ENCODE measurements around the gene RIMS4. TPM values are rescaled to one million over a fixed set of nuclear protein-coding genes. Genes with fewer than 3 reads are reported as not detected.

Gene RIMS4
- total and polyA plus RNA-seq, 2 of the 13 experiments (the other 11 are each of a cell fraction or from before 2014, with no cell fraction given), result 0.01 to 0.07 TPM

DNA sequence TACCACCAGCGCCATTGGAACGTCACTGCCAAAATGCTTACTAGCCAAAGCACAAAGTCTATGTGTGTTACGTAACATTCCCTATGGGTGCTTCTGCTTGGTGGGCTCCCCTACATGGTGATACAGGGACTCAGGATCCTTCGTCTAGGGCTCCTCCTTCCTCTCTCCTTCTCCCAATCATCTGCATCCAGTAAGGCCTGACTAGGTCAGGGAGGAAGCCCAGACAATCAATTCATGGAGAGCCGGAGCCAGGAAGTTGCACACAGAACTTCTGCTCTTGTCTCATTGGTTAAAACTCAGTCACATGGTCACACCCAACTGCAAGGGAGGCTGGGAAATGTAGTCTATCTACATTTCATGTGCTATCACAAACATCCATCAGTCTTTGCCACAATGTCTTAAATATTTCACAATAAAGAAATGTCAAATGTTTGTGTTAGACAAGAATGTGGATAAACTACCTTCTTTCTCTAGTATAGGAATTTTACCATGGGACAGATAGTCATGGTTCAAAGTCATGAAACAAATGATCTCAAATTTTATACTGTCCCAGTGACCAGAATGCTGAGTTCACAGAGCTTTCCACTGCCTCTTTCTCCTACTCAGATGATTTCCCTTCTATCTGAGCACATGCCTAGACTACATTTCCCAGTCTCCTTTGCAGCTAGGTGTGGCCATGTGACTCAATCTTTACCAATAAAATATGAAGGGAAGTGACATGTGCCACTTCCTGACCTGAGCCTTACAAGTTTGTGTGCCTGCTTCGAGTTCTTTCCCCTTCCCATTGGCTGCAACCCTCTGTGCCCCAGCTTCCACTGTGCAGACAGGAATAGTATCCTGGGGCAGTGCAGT lies 74.0 kb downstream of the RIMS4 start (continued):
- TF ChIP-seq, protein P1, sequence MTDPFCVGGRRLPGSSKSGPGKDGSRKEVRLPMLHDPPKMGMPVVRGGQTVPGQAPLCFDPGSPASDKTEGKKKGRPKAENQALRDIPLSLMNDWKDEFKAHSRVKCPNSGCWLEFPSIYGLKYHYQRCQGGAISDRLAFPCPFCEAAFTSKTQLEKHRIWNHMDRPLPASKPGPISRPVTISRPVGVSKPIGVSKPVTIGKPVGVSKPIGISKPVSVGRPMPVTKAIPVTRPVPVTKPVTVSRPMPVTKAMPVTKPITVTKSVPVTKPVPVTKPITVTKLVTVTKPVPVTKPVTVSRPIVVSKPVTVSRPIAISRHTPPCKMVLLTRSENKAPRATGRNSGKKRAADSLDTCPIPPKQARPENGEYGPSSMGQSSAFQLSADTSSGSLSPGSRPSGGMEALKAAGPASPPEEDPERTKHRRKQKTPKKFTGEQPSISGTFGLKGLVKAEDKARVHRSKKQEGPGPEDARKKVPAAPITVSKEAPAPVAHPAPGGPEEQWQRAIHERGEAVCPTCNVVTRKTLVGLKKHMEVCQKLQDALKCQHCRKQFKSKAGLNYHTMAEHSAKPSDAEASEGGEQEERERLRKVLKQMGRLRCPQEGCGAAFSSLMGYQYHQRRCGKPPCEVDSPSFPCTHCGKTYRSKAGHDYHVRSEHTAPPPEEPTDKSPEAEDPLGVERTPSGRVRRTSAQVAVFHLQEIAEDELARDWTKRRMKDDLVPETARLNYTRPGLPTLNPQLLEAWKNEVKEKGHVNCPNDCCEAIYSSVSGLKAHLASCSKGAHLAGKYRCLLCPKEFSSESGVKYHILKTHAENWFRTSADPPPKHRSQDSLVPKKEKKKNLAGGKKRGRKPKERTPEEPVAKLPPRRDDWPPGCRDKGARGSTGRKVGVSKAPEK (CRISPR knock-in tag; IDR thresholded peaks at IDR 0.05; ENCODE audit: borderline replicate concordance), result no peak
- TF ChIP-seq ZEB1 (IDR thresholded peaks at IDR 0.05; ENCODE audit: insufficient replicate concordance, low read depth) (no peak), SMAD1 (CRISPR knock-in tag; IDR thresholded peaks at IDR 0.05; ENCODE audit: borderline replicate concordance, low read depth) (no peak), MIXL1 (CRISPR knock-in tag; IDR thresholded peaks at IDR 0.05) (peak; percentile 73; the same call in 1 of the 2 replicates), ZNF33A (CRISPR knock-in tag; IDR thresholded peaks at IDR 0.05; ENCODE audit: borderline replicate concordance) (no peak), SMARCE1 (IDR thresholded peaks at IDR 0.05; ENCODE audit: borderline replicate concordance) (no peak), CBX2 (IDR thresholded peaks at IDR 0.05; ENCODE audit: low read depth, low read length) (no peak), CBX2 (CRISPR knock-in tag; IDR thresholded peaks at IDR 0.05; ENCODE audit: low read depth) (no peak), RBFOX2 (IDR thresholded peaks at IDR 0.05; ENCODE audit: low read depth, low read length) (no peak), ZNF549 (CRISPR knock-in tag; IDR thresholded peaks at IDR 0.05) (no peak), SRSF4 (IDR thresholded peaks at IDR 0.05; ENCODE audit: low read depth, low read length, poor library complexity, severe bottlenecking) (no peak), MAZ (IDR thresholded peaks at IDR 0.05; ENCODE audit: borderline replicate concordance, low read depth, low read length) (no peak), MAZ (CRISPR knock-in tag; IDR thresholded peaks at IDR 0.05; ENCODE audit: low read depth) (no peak), RARG (CRISPR knock-in tag; IDR thresholded peaks at IDR 0.05; ENCODE audit: low read depth) (no peak), SNAI1 (CRISPR knock-in tag; IDR thresholded peaks at IDR 0.05; ENCODE audit: borderline replicate concordance) (no peak), ZNF441 (CRISPR knock-in tag; IDR thresholded peaks at IDR 0.05; ENCODE audit: borderline replicate concordance) (no peak), SAP130 (CRISPR knock-in tag; IDR thresholded peaks at IDR 0.05; ENCODE audit: low read depth) (peak; percentile 63)
- TF ChIP-seq, protein P2, sequence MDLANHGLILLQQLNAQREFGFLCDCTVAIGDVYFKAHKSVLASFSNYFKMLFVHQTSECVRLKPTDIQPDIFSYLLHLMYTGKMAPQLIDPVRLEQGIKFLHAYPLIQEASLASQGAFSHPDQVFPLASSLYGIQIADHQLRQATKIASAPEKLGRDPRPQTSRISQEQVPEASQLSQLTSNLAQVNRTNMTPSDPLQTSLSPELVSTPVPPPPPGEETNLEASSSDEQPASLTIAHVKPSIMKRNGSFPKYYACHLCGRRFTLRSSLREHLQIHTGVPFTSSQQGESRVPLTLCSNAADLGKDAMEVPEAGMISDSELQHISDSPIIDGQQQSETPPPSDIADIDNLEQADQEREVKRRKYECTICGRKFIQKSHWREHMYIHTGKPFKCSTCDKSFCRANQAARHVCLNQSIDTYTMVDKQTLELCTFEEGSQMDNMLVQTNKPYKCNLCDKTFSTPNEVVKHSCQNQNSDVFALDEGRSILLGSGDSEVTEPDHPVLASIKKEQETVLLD (CRISPR knock-in tag; IDR thresholded peaks at IDR 0.05; ENCODE audit: low read depth), result no peak
- TF ChIP-seq, protein P3, sequence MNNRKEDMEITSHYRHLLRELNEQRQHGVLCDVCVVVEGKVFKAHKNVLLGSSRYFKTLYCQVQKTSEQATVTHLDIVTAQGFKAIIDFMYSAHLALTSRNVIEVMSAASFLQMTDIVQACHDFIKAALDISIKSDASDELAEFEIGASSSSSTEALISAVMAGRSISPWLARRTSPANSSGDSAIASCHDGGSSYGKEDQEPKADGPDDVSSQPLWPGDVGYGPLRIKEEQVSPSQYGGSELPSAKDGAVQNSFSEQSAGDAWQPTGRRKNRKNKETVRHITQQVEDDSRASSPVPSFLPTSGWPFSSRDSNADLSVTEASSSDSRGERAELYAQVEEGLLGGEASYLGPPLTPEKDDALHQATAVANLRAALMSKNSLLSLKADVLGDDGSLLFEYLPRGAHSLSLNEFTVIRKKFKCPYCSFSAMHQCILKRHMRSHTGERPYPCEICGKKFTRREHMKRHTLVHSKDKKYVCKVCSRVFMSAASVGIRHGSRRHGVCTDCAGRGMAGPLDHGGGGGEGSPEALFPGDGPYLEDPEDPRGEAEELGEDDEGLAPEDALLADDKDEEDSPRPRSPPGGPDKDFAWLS (CRISPR knock-in tag; IDR thresholded peaks at IDR 0.05; ENCODE audit: borderline replicate concordance), result no peak
- TF ChIP-seq, protein P4, sequence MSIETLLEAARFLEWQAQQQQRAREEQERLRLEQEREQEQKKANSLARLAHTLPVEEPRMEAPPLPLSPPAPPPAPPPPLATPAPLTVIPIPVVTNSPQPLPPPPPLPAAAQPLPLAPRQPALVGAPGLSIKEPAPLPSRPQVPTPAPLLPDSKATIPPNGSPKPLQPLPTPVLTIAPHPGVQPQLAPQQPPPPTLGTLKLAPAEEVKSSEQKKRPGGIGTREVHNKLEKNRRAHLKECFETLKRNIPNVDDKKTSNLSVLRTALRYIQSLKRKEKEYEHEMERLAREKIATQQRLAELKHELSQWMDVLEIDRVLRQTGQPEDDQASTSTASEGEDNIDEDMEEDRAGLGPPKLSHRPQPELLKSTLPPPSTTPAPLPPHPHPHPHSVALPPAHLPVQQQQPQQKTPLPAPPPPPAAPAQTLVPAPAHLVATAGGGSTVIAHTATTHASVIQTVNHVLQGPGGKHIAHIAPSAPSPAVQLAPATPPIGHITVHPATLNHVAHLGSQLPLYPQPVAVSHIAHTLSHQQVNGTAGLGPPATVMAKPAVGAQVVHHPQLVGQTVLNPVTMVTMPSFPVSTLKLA (IDR thresholded peaks at IDR 0.05), result peak; percentile 89
- TF ChIP-seq, protein P5, sequence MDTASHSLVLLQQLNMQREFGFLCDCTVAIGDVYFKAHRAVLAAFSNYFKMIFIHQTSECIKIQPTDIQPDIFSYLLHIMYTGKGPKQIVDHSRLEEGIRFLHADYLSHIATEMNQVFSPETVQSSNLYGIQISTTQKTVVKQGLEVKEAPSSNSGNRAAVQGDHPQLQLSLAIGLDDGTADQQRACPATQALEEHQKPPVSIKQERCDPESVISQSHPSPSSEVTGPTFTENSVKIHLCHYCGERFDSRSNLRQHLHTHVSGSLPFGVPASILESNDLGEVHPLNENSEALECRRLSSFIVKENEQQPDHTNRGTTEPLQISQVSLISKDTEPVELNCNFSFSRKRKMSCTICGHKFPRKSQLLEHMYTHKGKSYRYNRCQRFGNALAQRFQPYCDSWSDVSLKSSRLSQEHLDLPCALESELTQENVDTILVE (CRISPR knock-in tag; IDR thresholded peaks at IDR 0.05), result no peak
